MM.1S (cell line): ENCODE data around the gene CDK16.

ENCODE experiments used
- DNase-seq: peaks from one replicate; pipeline ENCODE4 v3.0.0-alpha.2; 2015
- H2AFZ ChIP-seq: fragments of 300-600 bp; sonication (generic); 2 replicates; pipeline ENCODE4 v1.6.0; 2016; ENCODE audit warnings: antibody characterized with exemption, low read length
- H3F3A ChIP-seq: fragments of 300-600 bp; sonication (generic); 2 replicates; pipeline ENCODE4 v1.6.1; 2016; ENCODE audit warnings: mild to moderate bottlenecking, antibody characterized with exemption, low read length, moderate library complexity, mixed read lengths; ENCODE audit not compliant: insufficient read depth
- H3K27ac ChIP-seq: fragments of 300-600 bp; sonication (generic); 2 replicates; pipeline ENCODE4 v1.5.1; 2016; ENCODE audit warnings: mild to moderate bottlenecking, low read length
- H3K27me3 ChIP-seq: fragments of 300-600 bp; sonication (generic); replicated peaks from 2 replicates; pipeline ENCODE4 v1.6.0; 2016; ENCODE audit warnings: low read length; ENCODE audit not compliant: insufficient read depth
- H3K36me3 ChIP-seq: fragments of 300-600 bp; sonication (generic); replicated peaks from 2 replicates; pipeline ENCODE4 v1.6.1; 2016; ENCODE audit warnings: mild to moderate bottlenecking, low read length, mixed read lengths; ENCODE audit not compliant: insufficient read depth
- H3K4me1 ChIP-seq: fragments of 300-600 bp; sonication (generic); 2 replicates; pipeline ENCODE4 v1.6.1; 2016; ENCODE audit warnings: low read length, mixed read lengths
- H3K4me2 ChIP-seq: fragments of 300-600 bp; sonication (generic); 2 replicates; pipeline ENCODE4 v1.6.0; 2016; ENCODE audit warnings: low read depth, low read length
- H3K4me3 ChIP-seq: fragments of 300-600 bp; sonication (generic); 2 replicates; pipeline ENCODE4 v1.5.1; 2016; ENCODE audit warnings: low read length, mixed read lengths
- H3K79me2 ChIP-seq: fragments of 300-600 bp; sonication (generic); 2 replicates; pipeline ENCODE4 v1.6.1; 2016; ENCODE audit warnings: mixed run types, low read length, mixed read lengths
- H3K9ac ChIP-seq: fragments of 300-600 bp; sonication (generic); 2 replicates; pipeline ENCODE4 v1.6.1; 2016; ENCODE audit warnings: low read length, mixed read lengths
- H3K9me2 ChIP-seq: fragments of 300-600 bp; sonication (generic); replicated peaks from 2 replicates; pipeline ENCODE4 v1.6.1; 2016; ENCODE audit warnings: mild to moderate bottlenecking, low read length, mixed read lengths; ENCODE audit not compliant: insufficient read depth
- H3K9me3 ChIP-seq: fragments of 300-600 bp; sonication (generic); replicated peaks from 2 replicates; pipeline ENCODE4 v1.6.1; 2016; ENCODE audit warnings: mild to moderate bottlenecking, low read length, mixed read lengths; ENCODE audit not compliant: insufficient read depth
- H4K20me1 ChIP-seq: fragments of 300-600 bp; sonication (generic); 2 replicates; pipeline ENCODE4 v1.6.1; 2016; ENCODE audit warnings: mild to moderate bottlenecking, low read length, moderate library complexity, mixed read lengths; ENCODE audit not compliant: insufficient read depth
- EZH2 ChIP-seq: fragments of 300-600 bp; sonication (generic); optimal IDR thresholded peaks from 2 replicates; pipeline ENCODE3; 2017; ENCODE audit warnings: low read depth, mild to moderate bottlenecking, antibody characterized with exemption, low read length, mixed read lengths
- EZH2phosphoT487 ChIP-seq: fragments of 300-600 bp; sonication (generic); IDR thresholded peaks from 2 replicates; pipeline ENCODE4 v1.6.1; 2018; ENCODE audit warnings: antibody characterized with exemption, low read length
- TF ChIP-seq, protein P1 (sequence below): fragments of 300-600 bp; sonication (generic); IDR thresholded peaks from 2 replicates; pipeline ENCODE4 v1.5.1; 2016; ENCODE audit warnings: antibody characterized with exemption, low read length, mixed read lengths

The CDK16 gene

GRCh38 chrX:47232197-47232802 is 13.8 kb downstream of the CDK16 start:
- H4K20me1 ChIP-seq, result no peaks in the 10 kb centered on the region
- no peaks in the 10 kb centered on the region for H3K9me3 ChIP-seq
- peaks cover 13% of the 10 kb centered on the region for H3F3A ChIP-seq
- TF ChIP-seq EZH2 (no peak), EZH2phosphoT487 (no peak)
- TF ChIP-seq, protein P1, sequence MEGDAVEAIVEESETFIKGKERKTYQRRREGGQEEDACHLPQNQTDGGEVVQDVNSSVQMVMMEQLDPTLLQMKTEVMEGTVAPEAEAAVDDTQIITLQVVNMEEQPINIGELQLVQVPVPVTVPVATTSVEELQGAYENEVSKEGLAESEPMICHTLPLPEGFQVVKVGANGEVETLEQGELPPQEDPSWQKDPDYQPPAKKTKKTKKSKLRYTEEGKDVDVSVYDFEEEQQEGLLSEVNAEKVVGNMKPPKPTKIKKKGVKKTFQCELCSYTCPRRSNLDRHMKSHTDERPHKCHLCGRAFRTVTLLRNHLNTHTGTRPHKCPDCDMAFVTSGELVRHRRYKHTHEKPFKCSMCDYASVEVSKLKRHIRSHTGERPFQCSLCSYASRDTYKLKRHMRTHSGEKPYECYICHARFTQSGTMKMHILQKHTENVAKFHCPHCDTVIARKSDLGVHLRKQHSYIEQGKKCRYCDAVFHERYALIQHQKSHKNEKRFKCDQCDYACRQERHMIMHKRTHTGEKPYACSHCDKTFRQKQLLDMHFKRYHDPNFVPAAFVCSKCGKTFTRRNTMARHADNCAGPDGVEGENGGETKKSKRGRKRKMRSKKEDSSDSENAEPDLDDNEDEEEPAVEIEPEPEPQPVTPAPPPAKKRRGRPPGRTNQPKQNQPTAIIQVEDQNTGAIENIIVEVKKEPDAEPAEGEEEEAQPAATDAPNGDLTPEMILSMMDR, result no peak
- peak overlapping the region; percentile 92 for H3K4me2 ChIP-seq
- H3K9me2 ChIP-seq, result no peaks in the 10 kb centered on the region
- peak overlapping the region; percentile 75; the same call in 1 of the 2 replicates for H2AFZ ChIP-seq
- H3K27ac ChIP-seq, result peak overlapping the region; percentile 95; the same call in 1 of the 2 replicates
- H3K36me3 ChIP-seq, result no peaks in the 10 kb centered on the region
- H3K27me3 ChIP-seq, result no peaks in the 10 kb centered on the region
- H3K9ac ChIP-seq, result peak overlapping the region; percentile 97
- H3K4me1 ChIP-seq, result no peaks in the 10 kb centered on the region
- peak overlapping the region; percentile 71 for H3K4me3 ChIP-seq
- 0 out of 2 replicates have a peak, but pooled peaks cover 2% of the 10 kb centered on the region for H3K79me2 ChIP-seq
- DNase-seq, result no peak

- H3F3A ChIP-seq, result peaks cover 13% of the 10 kb centered on the region
- H3K36me3 ChIP-seq, result no peaks in the 10 kb centered on the region
- H3K4me2 ChIP-seq, result peak within 1 kb of the TSS; percentile 92
- H3K9me2 ChIP-seq, result no peaks in the 10 kb centered on the region
- peak within 1 kb of the TSS; percentile 71 for H3K4me3 ChIP-seq
- DNase-seq, result no peak
- TF ChIP-seq, protein P1, result no peak
- TF ChIP-seq EZH2phosphoT487 (no peak), EZH2 (no peak)
- peak within 1 kb of the TSS; percentile 75 for H2AFZ ChIP-seq
- peak within 1 kb of the TSS; percentile 97 for H3K9ac ChIP-seq
- H3K4me1 ChIP-seq, result no peaks in the 10 kb centered on the region
- H3K79me2 ChIP-seq, result 0 out of 2 replicates have a peak, but pooled peaks cover 2% of the 10 kb centered on the region
- H3K27me3 ChIP-seq, result no peaks in the 10 kb centered on the region
- peak within 1 kb of the TSS; percentile 95 for H3K27ac ChIP-seq
- no peaks in the 10 kb centered on the region for H3K9me3 ChIP-seq
- H4K20me1 ChIP-seq, result no peaks in the 10 kb centered on the region
These were observed 14.4 kb downstream of the CDK16 start, which contains the start of gene USP11 for GRCh38 chrX:47232803-47233332. Gene USP11, plus strand, starts transcription at chrX:47233009. Its CDS starts 35 bp downstream, at chrX:47233044.

- no peaks in the 10 kb centered on the region for H3K9me3 ChIP-seq
- H3K4me3 ChIP-seq, result peak overlapping the region; percentile 71
- peak overlapping the region; percentile 43; the same call in 1 of the 2 replicates for H3K4me2 ChIP-seq
- H3K27me3 ChIP-seq, result no peaks in the 10 kb centered on the region
- 0 out of 2 replicates have a peak, but pooled peaks cover 2% of the 10 kb centered on the region for H3K79me2 ChIP-seq
- H3F3A ChIP-seq, result peaks cover 13% of the 10 kb centered on the region
- H3K36me3 ChIP-seq, result no peaks in the 10 kb centered on the region
- no peaks in the 10 kb centered on the region for H3K4me1 ChIP-seq
- no peak overlapping the region for H2AFZ ChIP-seq
- H3K9ac ChIP-seq, result peak overlapping the region; percentile 97
- DNase-seq, result peak; percentile 91
- no peaks in the 10 kb centered on the region for H3K9me2 ChIP-seq
- TF ChIP-seq EZH2phosphoT487 (no peak), EZH2 (no peak)
- peak overlapping the region; percentile 95; the same call in 1 of the 2 replicates for H3K27ac ChIP-seq
- no peaks in the 10 kb centered on the region for H4K20me1 ChIP-seq
These were observed 15.0 kb downstream of the CDK16 start for GRCh38 chrX:47233333-47234113.
